Suprapubic skin (tissue), 4 donors: ENCODE data around the gene KCND2. TPM values are rescaled to one million over a fixed set of nuclear protein-coding genes. Genes with fewer than 3 reads are reported as not detected.
"Not testable (repeated sequence)": the region's sequence is repeated elsewhere in the genome, so short reads cannot be mapped to it uniquely, and the experiment has no call there.

Experiments
- DNase-seq, 2 donors: peaks; one replicate each; pipeline ENCODE4 v3.0.0-alpha.2; 2019; ENCODE audit warnings: low spot score in 2 of 2
- H3K27ac ChIP-seq: fragments of 200-600 bp; sonication (generic); one replicate; pipeline ENCODE4 v1.5.1; 2019
- H3K27me3 ChIP-seq: fragments of 200-600 bp; sonication (generic); one replicate; pipeline ENCODE4 v1.5.1; 2019
- H3K36me3 ChIP-seq: fragments of 200-600 bp; sonication (generic); one replicate; pipeline ENCODE4 v1.5.1; 2019
- H3K4me1 ChIP-seq: fragments of 200-600 bp; sonication (generic); one replicate; pipeline ENCODE4 v1.5.1; 2019
- H3K4me3 ChIP-seq: fragments of 200-600 bp; sonication (generic); one replicate; pipeline ENCODE4 v1.5.1; 2019; ENCODE audit warnings: mild to moderate bottlenecking
- H3K9me3 ChIP-seq: fragments of 200-600 bp; sonication (generic); one replicate; pipeline ENCODE4 v1.5.1; 2019
- CTCF ChIP-seq, 2 donors: fragments of 200-600 bp in 1 of 2; fragments of 450-650 bp in 1 of 2; sonication (generic) in 1 of 2; IDR thresholded peaks; one replicate each; pipeline ENCODE4 v1.5.1; 2016 to 2019; ENCODE audit warnings: antibody characterized with exemption in 2 of 2, mild to moderate bottlenecking in 1 of 2, moderate library complexity in 1 of 2
- EP300 ChIP-seq: sonication (generic); formaldehyde crosslinking; IDR thresholded peaks from one replicate; pipeline ENCODE4 v1.6.1; 2017; ENCODE audit warnings: antibody characterized with exemption
- POLR2A ChIP-seq, 2 donors: fragments of 450-650 bp; IDR thresholded peaks; one replicate each; pipeline ENCODE4 v1.6.1; 2017; ENCODE audit warnings: antibody characterized with exemption in 2 of 2, mild to moderate bottlenecking in 2 of 2, moderate library complexity in 2 of 2
- POLR2AphosphoS5 ChIP-seq, 3 donors: sonication (generic); formaldehyde crosslinking; IDR thresholded peaks; one replicate each; pipeline ENCODE4 v1.6.1; 2017; ENCODE audit warnings: antibody characterized with exemption in 3 of 3
- WGBS: methylation state at CpG from one replicate; pipeline ENCODE4 v1.1.5; 2018; 5-methylcytosine and 5-hydroxymethylcytosine counted together
- total RNA-seq, 4 donors: library from RNA; depleted of rRNA; stranded (reverse); fragments of >200 nt; gene quantifications; one replicate each; pipeline ENCODE4 v1.1.0, GENCODE V29; 2016

Gene KCND2
- total RNA-seq, 4 donors from 2014 or later, result 0.16 TPM; not detected in 3

GRCh38 chr7:120780938-120781337 is 508.0 kb downstream of the KCND2 start:
- Histone ChIP-seq H3K27ac (no peak overlapping the region), H3K27me3 (no peaks in the 10 kb centered on the region), H3K36me3 (no peaks in the 10 kb centered on the region), H3K4me3 (no peak overlapping the region), H3K4me1 (no peaks in the 10 kb centered on the region), H3K9me3 (no peaks in the 10 kb centered on the region)
- no peak for DNase-seq
- TF ChIP-seq CTCF (IDR thresholded peaks at IDR 0.05) (no peak), POLR2AphosphoS5 (IDR thresholded peaks at IDR 0.05) (no peak), EP300 (no peak), POLR2A (IDR thresholded peaks at IDR 0.05) (no peak)
- WGBS, result 87% methylated on average over 6 of the region's 6 CpGs

- WGBS, result 96% methylated on average over 10 of the region's 10 CpGs
- H3K27me3 ChIP-seq, H3K36me3 ChIP-seq: not testable (repeated sequence)
Measured at GRCh38 chr7:120781924-120782323, 508.9 kb downstream of the KCND2 start.

GRCh38 chr7:120783273-120783672 is 510.3 kb downstream of the KCND2 start:
- no peaks in the 10 kb centered on the region for H3K36me3 ChIP-seq
- TF ChIP-seq POLR2A (IDR thresholded peaks at IDR 0.05), result no peak
- TF ChIP-seq CTCF (IDR thresholded peaks at IDR 0.05), result no peak
- TF ChIP-seq EP300, result no peak
- TF ChIP-seq POLR2AphosphoS5 (IDR thresholded peaks at IDR 0.05), result no peak
- WGBS, result 78% methylated on average over 6 of the region's 6 CpGs

More at GRCh38 chr7:120781924-120782323, 508.9 kb downstream of the KCND2 start:
- not testable (repeated sequence) for H3K9me3 ChIP-seq, DNase-seq, H3K27ac ChIP-seq, H3K4me1 ChIP-seq, H3K4me3 ChIP-seq

GRCh38 chr7:120783721-120784120 is 510.7 kb downstream of the KCND2 start:
- Histone ChIP-seq H3K4me1 (no peaks in the 10 kb centered on the region), H3K27ac (no peak overlapping the region)
- WGBS, result 61% methylated on average over 5 of the region's 5 CpGs

More at GRCh38 chr7:120783273-120783672, 510.3 kb downstream of the KCND2 start:
- no peak overlapping the region for H3K4me3 ChIP-seq
- H3K4me1 ChIP-seq, result no peaks in the 10 kb centered on the region
- no peaks in the 10 kb centered on the region for H3K9me3 ChIP-seq
- no peak for DNase-seq
- no peaks in the 10 kb centered on the region for H3K27me3 ChIP-seq
- H3K27ac ChIP-seq, result no peak overlapping the region

GRCh38 chr7:120785095-120785494 is 512.1 kb downstream of the KCND2 start:
- 31% methylated on average over 1 of the region's 1 CpG for WGBS
- TF ChIP-seq EP300 (no peak), POLR2A (IDR thresholded peaks at IDR 0.05) (no peak), CTCF (IDR thresholded peaks at IDR 0.05) (no peak), POLR2AphosphoS5 (IDR thresholded peaks at IDR 0.05) (no peak)
- no peaks in the 10 kb centered on the region for H3K9me3 ChIP-seq
- H3K4me1 ChIP-seq, result no peaks in the 10 kb centered on the region
- no peaks in the 10 kb centered on the region for H3K36me3 ChIP-seq
- H3K27ac ChIP-seq, result no peak overlapping the region
- no peak for DNase-seq
- no peak overlapping the region for H3K4me3 ChIP-seq
- H3K27me3 ChIP-seq, result no peaks in the 10 kb centered on the region

More at GRCh38 chr7:120783721-120784120, 510.7 kb downstream of the KCND2 start:
- Histone ChIP-seq H3K36me3 (no peaks in the 10 kb centered on the region), H3K4me3 (no peak overlapping the region), H3K9me3 (no peaks in the 10 kb centered on the region), H3K27me3 (no peaks in the 10 kb centered on the region)
- TF ChIP-seq EP300, result no peak
- TF ChIP-seq CTCF (IDR thresholded peaks at IDR 0.05), result no peak
- no peak for TF ChIP-seq POLR2AphosphoS5 (IDR thresholded peaks at IDR 0.05)
- TF ChIP-seq POLR2A (IDR thresholded peaks at IDR 0.05), result no peak
- DNase-seq, result no peak
